AG10803 (cell line): ENCODE data around the gene PXK.

ENCODE experiments used
- DNase-seq: peaks from one replicate; pipeline ENCODE4 v3.0.0; 2010; ENCODE audit warnings: low read depth
- H3K4me3 ChIP-seq: 2 replicates; pipeline ENCODE4 v1.5.1; 2011; ENCODE audit warnings: mild to moderate bottlenecking, low read length, control low read depth
- CTCF ChIP-seq: conservative IDR thresholded peaks from 2 replicates; pipeline ENCODE4 v1.5.1; 2011; ENCODE audit warnings: mild to moderate bottlenecking, low read length, control low read depth, inconsistent platforms

PXK gene

GRCh38 chr3:58370407-58370806 lies 37.7 kb downstream of the PXK start:
- H3K4me3 ChIP-seq = no peak overlapping the region
- no peak for TF ChIP-seq CTCF
- no peak for DNase-seq

DNA sequence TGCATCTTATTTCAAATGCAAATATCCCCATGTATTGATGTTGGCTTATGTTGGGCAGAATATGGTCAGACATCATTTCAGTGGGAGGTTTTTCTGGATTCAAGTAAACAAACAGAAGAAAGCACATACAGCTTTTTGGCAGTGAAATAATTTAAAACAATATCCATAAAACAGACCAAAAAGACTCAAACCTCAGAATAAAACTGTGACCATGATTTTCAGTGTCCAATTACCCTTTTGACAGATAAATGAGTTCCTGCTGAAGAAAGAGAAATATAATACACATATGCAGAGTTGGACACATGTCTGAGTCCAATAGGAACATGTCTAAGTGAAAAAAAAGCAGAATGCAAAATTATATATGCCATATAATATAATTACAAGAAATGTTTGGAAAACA lies 39.1 kb downstream of the PXK start:
- TF ChIP-seq CTCF = no peak

DNA sequence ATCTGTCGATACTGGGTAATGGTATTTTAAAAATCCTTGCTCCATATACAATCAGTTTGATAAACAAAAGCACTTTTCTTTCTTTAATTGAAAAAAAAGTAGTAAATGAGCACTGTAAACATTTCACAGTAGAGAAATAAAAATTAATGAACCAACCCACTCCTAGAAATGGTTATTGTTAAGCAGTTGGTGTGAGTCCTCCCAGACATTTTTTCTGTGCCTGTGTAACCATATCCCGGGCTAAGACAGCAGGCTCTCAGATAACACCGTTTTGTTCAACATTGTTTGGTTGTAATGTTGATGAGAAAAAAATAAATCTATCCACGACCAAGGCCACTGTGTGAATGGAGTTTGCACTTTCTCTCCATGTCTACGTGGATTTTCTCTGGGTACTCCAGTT lies 42.6 kb downstream of the PXK start:
- H3K4me3 ChIP-seq = no peak overlapping the region
- TF ChIP-seq CTCF = no peak
- DNase-seq = no peak

More for the DNA sequence above, 39.1 kb downstream of the PXK start:
- no peak overlapping the region for H3K4me3 ChIP-seq
- no peak for DNase-seq

DNA sequence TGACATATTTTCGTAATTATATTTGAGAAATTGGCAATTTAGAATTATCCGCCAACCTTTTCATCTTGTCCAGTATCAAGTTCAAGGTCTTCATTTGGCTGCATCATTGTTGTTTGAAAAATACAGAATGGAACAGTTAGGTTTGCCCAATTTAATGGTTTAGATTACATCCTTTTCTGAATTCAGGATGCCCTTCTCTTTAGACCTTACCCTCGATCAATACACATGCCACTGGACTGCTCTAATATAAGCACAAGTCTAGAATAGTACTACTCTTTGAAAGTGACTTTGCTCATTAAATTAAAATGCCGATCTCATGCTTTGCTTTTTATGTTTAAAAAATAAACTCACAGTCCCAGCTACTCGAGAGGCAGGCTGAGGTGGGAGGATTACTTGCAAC lies 44.5 kb downstream of the PXK start:
- no peak for TF ChIP-seq CTCF
- no peak for DNase-seq
- no peak overlapping the region for H3K4me3 ChIP-seq

DNA sequence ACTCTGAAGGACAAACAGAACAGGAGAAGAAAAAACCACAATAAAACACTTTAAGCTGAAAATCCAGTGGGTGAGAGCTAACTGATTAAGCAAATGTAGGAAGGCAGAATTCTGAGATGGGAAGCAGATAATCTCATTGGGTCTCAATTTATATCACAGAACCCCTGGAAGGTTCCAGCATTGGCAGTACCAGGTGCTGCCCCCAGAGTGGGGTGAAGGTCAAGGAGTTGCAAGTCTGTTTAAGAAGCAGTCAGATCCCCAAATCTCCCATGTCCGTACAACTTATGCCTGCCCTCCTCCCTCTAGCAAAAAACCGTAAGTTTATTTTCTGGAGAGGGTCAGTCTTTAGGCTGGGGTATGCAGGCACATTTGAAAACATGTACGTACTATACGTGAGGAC lies 45.1 kb downstream of the PXK start:
- TF ChIP-seq CTCF = no peak
- no peak overlapping the region for H3K4me3 ChIP-seq
- no peak for DNase-seq

DNA sequence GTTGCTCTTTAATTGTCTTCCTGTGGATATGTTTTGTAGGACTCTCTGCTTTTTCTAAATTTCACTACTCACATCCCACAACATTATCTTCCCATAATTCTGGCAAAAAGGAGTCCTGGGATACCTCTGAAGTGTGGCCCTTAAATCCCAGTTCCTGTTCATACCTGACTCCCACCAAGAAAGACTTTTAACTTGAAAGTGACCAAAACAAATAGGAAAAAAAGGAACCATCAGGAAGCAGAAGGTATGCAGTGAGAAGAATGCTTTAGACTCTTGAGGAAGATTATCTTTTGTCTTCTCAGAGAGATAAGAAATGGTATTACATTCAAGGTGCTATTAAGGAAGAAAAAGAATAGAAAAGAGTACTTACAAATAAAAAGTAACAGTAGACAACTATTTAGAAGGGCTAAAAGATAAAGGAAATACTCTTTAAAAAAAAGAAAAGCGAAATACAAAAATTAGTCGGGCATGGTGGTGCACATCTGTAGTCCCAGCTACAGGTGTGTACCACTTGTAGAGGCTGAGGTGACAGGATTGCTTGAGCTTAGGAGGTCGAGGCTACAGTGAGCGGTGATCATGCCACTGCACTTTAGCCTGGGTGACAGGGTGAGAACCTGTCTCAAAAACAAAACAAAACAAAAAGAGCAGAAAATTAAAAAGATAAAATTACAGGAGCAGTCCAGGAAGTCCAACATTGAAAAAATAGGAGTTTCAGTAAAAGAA lies 46.8 kb downstream of the PXK start:
- no peak for DNase-seq
- H3K4me3 ChIP-seq = no peak overlapping the region
- no peak for TF ChIP-seq CTCF

- no peak overlapping the region for H3K4me3 ChIP-seq
- TF ChIP-seq CTCF = no peak
- peak; percentile 71 for DNase-seq
These were observed 50.8 kb downstream of the PXK start for GRCh38 chr3:58383476-58383875.
